ENCODE results near the gene POTEG. TPM values are rescaled to one million over a fixed set of nuclear protein-coding genes. Genes with fewer than 3 reads are reported as not detected.
"Not testable (repeated sequence)": the region's sequence is repeated elsewhere in the genome, so short reads cannot be mapped to it uniquely, and the experiment has no call there.

POTEG gene
- total RNA-seq: not detected in 2 replicates

DNA sequence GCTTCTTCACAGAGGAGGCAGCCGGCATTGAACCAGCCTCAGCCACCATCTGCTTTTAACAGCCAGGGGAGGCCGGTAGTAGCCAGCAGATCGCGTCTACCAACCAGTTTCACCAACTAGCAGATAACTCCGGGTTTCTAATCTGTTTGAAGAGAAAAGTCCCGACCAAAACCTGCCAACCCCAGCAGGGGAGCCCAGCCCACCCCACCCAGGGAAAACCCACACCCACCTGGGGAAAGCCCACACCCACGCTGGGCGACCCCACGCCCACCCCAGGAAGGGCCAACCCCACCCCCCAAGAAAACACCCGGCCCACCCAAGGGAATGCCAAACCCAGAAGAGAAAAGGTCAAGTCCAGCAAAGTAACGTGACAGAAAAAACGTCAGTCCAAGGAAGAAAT is at the start of gene POTEG:
Gene POTEG, minus strand, starts transcription at position 101 of the 400 bp plus-strand sequence. Its CDS starts 52 bp downstream, at position 49.
- DNase-seq (ENCODE audit: low read depth, low spot score): not testable (repeated sequence)

DNA sequence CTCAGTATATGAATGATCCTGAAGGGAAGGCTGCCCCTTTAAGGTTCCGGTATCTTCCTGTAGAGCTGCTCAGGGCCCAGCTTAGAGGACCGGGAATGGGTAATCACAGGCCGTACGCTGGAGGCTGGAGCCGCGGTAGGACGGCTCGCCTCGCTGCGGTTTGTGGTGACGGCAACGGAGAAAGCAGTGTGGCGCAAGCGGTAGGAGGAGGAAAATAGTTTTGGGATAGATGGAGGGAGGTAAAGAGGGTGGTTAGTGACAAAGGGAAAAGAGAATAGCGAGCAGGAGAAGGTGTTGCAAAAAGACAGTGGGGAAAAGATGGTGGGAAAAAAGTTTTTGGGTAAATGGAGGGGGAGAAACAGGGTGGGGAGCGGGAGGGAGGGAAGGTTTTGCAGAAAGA is 48.0 kb upstream of the POTEG start:
- not testable (repeated sequence) for DNase-seq (ENCODE audit: low read depth, low spot score)

DNA sequence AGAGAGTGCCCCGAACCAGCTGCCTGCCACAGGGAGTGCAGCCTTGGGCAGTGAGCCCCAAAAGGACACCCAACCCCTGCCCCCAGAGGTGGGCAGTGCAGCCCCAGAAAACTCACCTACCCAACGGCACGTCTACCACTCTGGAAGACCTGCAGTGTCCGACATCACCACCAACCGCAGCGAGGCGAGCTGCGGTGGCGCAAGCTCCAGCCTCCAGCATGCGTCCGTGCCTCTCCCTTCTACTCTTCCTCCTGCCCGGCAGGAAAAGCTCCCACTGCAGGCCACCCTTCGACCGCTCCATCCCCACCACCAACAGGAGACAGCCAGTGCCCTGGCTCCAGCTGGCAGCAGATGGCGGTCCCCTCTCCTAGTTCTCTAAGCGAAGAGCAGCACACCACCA is 47.3 kb upstream of the POTEG start:
- DNase-seq (ENCODE audit: low read depth, low spot score): not testable (repeated sequence)

DNA sequence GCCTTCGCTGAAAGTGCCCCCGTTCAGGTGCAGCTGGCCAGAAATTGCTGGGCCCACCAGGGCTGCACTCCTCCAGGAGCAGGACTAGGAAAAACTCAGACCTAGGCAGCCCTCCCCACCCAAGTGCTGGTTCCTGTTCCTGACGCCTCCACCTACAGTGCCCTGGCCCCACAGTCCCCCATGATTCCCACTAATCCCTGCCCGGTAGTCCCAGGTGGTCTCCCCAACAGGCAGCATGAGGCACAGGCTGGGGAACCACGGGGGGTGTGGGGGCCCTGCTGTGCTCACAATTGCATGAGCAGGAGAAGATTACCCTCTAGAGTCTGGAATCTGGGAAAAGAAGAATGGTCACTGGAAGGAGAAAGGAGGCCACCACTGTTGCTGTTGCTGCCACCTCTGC is 46.4 kb upstream of the POTEG start:
- DNase-seq (ENCODE audit: low read depth, low spot score): not testable (repeated sequence)

DNA sequence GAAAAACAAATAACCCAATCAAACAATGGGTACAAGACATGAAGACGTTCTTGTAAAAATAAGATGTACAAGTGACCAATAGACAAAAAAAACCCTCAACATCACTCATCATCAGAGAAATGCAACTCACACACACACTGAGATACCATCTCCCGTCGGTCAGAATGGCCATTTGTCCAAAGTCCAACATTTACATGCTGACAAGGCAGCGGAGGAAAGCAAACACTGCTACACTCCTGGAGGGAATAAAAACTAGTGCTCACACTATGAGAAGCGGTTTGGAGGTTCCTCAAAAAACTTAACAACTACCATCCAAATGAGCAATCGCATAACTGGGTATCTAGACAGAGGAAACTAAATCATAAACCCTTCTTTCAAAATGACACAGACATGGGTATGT is 11.6 kb upstream of the POTEG start:
- DNase-seq (ENCODE audit: low read depth, low spot score): not testable (repeated sequence)

DNA sequence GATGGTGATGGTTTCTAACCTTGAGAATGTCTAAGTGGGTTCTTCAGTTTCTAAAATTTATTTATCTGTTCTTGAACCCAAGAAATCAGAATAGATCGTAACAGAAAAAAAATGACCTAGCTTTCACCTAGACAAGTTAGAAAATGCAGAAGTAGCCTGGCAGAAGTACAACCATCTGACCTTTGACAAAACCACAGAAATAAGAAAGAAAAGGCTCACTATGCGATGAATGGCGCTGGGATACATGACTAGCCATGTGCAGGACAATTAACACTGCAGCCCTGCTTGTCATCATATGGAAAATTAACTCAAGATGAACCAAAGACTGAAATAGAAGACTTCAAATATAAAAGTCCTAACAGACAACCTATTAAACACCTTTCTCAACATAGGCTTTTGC is 5.7 kb upstream of the POTEG start:
- not testable (repeated sequence) for DNase-seq (ENCODE audit: low read depth, low spot score)

DNA sequence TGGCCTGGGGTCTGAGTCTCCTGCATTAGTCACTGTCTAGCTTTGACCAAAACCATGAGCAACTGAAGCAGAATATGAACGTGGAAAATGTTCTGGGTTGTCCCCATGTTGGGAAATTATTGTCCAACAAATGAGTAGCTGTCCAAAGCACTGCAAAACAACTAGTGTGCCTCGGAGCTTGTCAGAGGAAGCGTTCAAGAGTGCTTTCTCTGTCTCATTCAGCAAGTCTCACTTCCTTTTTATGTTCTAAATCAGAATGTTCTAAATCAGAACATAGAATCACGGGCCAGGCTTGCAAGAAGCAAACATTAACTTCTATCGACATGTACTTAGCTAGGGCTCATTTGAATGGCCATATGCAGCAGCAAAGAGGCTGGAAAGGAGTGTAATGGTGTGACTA is 5.1 kb upstream of the POTEG start:
- DNase-seq (ENCODE audit: low read depth, low spot score): not testable (repeated sequence)

DNA sequence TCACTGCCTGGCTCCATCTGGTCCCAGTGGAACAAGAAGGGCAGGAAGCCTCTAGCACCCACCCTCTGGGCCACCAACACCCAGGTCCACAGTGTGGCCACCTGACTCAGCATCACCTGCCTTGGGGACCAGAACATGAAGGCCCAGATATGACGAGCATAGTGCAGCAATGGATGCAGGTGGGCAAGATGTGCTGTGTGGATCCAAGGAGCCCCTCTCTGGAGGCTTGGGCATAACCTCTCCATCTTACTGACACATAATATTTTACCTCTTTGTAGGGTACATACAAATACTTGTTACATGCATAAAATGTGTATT is 2.9 kb upstream of the POTEG start:
- DNase-seq (ENCODE audit: low read depth, low spot score): not testable (repeated sequence)

DNA sequence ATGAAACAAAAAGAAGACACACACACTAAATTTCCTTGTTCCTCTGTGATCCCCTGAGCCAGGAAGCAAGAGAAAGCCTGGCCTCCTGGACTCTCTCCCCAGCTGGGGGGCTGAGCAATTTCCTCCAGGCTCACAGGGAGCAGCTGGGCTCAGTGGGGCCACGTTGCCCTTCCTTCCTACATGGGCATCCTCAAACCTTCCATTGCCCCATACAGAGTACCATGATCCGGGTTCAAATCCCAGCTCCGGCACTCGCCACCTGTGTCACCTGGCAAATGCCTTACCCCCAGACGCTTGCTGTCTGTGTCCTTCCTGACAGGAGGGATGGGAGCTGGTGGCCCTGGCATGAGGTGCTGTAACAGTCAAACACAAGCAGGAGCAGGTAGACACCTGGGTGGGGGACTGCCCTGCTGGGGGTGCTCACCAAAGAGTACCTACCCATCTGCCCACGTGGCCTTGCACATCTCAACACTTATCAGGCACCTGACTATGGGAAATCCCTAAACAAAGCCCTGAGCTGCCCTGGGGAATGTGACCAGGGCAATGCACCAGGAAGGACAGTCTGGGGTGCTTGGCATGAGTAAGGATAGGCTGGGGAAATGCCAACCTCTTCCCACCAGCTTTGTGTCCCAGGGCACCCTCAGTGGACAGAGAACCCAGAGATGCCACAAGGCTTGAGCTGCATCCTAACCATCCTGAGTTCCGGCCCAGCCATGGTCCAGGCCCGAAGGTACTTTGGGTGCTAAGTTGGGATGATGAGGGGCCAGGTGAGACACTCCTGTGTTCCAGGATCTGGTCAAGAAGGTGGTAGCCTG is 2.4 kb upstream of the POTEG start:
- not testable (repeated sequence) for DNase-seq (ENCODE audit: low read depth, low spot score)

DNA sequence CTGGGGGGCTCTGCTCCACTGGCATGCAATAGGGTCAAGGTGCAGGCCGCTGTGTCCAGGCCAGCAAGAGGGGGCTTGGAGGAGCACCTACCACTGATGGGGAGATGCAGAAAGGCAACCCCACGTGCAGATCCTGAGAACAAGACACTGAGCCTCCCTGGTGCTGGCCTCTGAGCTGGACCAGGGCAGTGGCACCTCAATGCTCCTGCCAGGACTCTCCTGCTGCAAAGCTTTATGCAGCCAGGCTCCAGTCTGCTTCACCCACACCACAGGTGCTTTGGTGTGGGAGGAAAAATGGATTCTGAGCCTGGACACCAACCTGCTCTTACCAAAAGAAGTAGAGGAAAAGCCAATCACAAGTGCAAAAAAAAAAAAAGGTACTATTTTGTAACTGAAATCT is 1.7 kb upstream of the POTEG start:
- not testable (repeated sequence) for DNase-seq (ENCODE audit: low read depth, low spot score)

DNA sequence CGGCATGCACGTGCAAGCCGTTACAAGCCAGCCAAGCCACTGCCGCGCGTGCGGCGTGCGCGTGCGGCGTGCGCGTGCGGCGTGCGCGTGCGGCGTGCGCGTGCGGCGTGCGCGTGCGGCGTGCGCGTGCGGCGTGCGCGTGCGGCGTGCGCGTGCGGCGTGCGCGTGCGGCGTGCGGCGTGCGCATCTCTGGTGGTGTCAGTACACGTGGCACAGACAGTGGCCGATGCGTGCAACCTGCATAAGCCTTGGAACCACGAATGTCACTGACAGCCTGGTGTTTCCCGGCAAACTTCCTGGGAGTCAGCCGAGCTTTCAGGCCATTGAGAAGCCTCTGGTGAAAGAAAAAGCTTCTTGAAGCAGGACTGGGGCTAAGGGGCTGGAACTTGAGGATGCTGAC is 750 bp upstream of the POTEG start:
- DNase-seq (ENCODE audit: low read depth, low spot score): not testable (repeated sequence)

DNA sequence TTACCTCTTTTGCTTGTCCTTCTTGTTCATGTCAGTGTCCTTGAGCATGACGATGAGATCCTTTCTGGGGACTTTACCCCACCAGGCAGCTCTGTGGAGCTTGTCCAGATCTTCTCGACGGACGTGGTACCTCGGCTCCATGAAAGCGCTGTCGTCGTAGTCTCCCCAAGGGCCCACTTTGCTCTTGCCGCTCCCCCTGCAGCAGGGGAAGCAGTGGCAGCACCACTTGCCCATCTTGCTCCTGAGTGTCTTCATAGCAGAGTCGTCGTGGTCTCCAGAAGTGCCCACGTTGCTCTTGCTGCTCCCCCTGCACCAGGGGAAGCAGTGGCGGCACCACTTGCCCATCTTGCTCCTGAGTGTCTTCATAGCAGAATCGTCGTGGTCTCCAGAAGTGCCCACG is 376 bp downstream of the POTEG start:
- DNase-seq (ENCODE audit: low read depth, low spot score): not testable (repeated sequence)

DNA sequence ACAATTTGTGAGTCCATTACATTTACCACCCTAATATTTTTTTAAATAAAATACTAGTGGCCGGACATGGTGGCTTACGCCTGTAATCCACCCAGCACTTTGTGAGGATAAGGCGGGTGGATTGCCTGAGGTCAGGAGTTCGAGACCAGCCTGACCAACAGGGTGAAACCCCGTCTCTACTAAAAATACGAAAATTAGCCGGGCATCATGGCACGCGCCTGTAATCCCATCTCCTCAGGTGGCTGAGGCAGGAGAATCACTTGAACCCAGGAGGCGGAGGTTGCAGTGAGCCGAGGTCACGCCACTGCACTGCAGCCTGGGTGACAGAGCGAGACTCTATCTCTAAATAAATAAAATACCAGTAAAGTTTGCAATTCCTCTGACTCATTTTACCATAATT is 25.6 kb downstream of the POTEG start:
- not testable (repeated sequence) for DNase-seq (ENCODE audit: low read depth, low spot score)

DNA sequence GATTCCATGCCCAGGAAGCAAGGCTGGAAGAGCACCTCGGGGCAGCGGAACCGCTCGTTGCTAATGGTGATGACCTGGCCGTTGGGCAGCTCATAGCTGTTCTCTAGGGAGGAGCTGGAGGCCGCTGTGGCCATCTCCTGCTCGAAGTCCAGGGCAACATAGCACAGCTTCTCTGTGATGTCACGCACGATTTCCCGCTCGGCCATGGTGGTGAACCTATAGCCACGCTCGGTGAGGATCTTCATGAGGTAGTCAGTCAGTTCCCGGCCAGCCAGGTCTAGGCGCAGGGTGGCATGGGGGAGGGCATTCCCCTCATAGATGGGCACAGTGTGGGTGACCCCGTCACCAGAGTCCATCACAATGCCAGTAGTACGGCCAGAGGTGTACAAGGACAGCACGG is 32.0 kb downstream of the POTEG start:
- DNase-seq (ENCODE audit: low read depth, low spot score): not testable (repeated sequence)

DNA sequence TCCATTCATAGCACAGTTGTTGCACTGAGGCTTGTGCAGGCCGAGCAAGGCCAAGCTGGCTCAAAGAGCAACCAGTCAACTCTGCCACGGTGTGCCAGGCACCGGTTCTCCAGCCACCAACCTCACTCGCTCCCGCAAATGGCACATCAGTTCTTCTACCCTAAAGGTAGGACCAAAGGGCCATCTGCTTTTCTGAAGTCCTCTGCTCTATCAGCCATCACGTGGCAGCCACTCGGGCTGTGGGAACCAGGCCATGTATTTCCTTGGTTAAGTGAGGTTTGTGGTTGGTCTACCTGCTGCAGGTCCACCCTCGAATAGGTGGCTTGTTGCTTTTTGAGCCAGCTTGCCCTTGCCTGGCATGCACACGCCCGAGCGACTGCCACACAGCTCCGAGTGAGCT is 39.4 kb downstream of the POTEG start:
- not testable (repeated sequence) for DNase-seq (ENCODE audit: low read depth, low spot score)

DNA sequence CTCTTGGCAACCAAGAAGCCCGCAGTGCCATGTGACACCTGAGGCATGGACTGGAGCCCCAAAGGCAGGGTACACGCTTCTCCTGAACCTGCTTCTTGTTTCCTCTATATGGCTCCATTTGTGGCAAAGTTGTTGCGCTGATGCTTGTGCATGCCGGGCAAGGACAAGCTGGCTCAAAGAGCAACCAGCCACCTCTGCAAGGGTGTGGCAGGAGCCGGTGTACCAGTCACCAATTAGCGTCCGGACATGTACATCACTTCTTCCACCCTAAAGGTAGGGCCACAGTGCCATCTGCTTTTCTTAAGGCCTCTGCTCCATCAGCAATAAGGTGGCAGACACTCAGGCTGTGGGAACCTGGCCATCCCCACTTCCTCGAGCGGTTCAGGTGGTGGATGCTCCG is 43.9 kb downstream of the POTEG start:
- not testable (repeated sequence) for DNase-seq (ENCODE audit: low read depth, low spot score)

DNA sequence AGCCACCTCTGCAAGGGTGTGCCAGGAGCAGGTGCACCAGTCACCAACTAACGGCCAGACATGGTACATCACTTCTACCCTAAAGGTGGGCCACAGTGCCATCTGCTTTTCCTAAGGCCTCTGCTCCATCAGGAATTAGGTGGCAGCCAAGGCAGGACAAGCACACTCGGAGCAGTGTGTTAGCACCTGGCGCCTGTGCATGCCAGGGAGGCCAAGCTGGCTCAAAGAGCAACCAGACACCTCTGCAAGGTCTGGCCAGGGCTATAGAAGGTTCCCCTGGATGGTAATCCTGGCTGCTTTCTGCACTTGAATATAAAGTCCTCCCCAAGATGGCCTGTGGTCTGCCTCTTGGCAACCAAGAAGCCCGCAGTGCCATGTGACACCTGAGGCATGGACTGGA is 45.4 kb downstream of the POTEG start:
- DNase-seq (ENCODE audit: low read depth, low spot score): not testable (repeated sequence)

DNA sequence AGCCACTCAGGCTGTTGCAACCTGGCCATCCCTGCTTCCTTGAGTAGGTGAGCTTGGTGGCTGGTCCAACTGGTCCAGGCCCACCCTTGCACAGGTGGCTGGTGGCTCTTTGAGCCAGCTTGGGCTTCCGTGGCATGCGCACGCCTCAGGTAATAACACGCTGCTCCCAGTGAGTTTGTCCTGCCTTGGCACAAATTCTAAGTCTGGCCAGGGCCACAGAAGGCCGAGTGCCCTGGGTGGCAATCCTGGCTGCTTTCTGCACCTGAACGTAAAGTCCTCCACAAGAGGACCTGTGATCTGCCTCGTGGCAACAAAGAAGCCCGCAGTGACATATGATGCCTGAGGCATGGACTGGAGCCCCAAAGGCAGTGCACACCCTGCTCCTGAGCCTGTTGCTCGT is 47.1 kb downstream of the POTEG start:
- DNase-seq (ENCODE audit: low read depth, low spot score): not testable (repeated sequence)

DNA sequence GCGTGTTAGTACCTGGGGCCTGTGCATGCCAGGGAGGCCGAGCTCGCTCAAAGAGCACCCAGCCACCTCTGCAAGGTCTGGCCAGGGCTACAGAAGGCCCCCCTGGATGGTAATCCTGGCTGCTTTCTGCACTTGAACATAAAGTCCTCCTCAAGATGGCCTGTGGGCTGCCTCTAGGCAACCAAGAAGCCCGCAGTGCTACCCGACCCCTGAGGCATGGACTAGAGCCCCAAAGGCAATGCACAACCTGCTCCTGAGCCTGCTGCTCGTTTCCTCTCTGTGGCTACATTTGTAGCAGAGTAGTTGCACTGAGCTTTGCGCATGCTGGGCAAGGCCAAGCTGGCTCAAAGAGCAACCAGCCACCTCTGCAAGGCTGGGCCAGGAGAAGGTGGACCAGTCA is 47.8 kb downstream of the POTEG start:
- not testable (repeated sequence) for DNase-seq (ENCODE audit: low read depth, low spot score)

DNA sequence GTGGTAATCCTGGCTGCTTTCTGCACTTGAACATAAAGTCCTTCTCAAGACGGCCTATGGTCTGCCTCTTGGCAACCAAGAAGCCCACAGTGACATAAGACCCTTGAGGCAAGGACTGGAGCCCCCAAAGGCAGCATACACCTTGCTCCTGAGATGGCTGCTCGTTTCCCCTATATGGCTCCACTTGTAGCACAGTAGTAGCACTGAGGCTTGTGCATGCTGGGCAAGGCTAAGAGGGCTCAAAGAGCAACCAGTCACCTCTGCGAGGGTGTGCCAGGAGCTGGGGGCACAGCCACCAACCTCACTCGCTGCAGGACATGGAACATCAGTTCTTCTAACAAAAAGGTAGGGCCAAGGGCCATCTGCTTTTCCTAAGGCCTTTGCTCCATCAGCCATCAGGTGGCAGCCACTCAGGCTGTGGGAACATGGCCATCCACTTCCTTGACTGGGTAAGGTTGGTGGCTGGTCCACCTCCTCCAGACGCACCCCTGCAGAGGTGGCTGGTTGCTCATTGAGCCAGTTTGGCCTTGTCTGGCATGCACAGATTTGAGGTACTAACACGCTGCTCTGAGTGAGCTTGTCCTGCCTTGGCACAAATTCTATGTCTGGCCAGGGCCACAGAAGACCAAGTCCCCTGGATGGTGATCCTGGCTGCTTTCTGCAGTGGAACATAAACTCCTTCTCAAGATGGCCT is 49.9 kb downstream of the POTEG start:
- DNase-seq (ENCODE audit: low read depth, low spot score): not testable (repeated sequence)

DNA sequence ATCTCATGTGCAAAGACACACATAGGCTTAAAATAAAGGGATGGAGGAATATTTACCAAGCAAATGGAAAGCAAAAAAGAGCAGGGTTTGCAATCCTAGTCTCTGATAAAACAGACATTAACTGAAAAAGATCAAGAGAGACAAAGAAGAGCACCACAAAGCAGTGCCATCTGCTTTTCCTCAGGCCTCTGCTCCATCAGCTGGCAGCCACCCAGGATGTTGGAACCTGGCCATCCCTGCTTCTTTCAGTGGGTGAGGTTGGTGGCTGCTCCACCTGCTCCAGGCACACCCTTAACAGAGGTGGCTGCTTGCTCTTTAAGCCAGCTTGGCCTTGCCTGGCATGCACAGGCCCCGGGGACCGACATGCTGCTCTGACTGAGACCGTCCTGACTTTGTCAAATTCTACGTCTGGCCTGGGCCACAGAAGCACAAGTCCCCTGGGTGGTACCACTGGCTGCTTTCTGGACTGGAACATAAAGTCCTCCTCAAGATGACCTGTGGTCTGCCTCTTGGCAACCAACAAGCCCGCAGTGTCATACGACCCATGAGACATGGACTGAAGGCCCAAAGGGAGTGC is 51.0 kb downstream of the POTEG start:
- DNase-seq (ENCODE audit: low read depth, low spot score): not testable (repeated sequence)

DNA sequence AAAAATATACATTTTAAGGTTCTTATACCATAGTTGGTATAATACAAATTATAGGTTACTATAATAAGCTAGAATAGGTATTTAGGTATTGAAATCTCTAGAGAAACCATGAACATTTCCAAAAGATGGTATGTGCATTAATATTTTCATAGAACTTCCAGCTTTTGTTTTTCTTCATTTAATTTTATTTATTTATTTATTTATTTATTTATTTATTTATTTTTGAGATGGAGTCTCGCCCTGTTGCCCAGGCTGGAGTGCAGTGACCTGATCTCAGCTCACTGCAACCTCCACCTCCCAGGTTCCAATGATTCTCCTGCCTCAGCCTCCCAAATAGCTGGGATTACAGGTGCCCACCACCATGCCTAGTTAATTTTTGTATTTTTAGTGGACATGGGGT is 54.0 kb downstream of the POTEG start:
- DNase-seq (ENCODE audit: low read depth, low spot score): not testable (repeated sequence)

All from pulmonary artery endothelial cell (primary cell).